Vagina (tissue), 2 donors: ENCODE data around the gene PLCB1. TPM values are rescaled to one million over a fixed set of nuclear protein-coding genes. Genes with fewer than 3 reads are reported as not detected.

ENCODE experiments used
- DNase-seq, 2 donors: peaks; one replicate each; pipeline ENCODE4 v3.0.0-alpha.2; 2017; ENCODE audit errors: extremely low spot score in 2 of 2
- H3K27ac ChIP-seq: fragments of 200-600 bp; sonication (generic); one replicate; pipeline ENCODE4 v1.5.1; 2019
- H3K27me3 ChIP-seq: fragments of 200-600 bp; sonication (generic); one replicate; pipeline ENCODE4 v1.5.1; 2019
- H3K36me3 ChIP-seq, 2 donors: fragments of 200-600 bp; sonication (generic); one replicate each; pipeline ENCODE4 v1.5.1; 2017 to 2019
- H3K4me1 ChIP-seq: fragments of 200-600 bp; sonication (generic); one replicate; pipeline ENCODE4 v1.5.1; 2019
- H3K4me3 ChIP-seq, 2 donors: fragments of 200-600 bp; sonication (generic); 1 replicate in 1 of 2; 2 replicates in 1 of 2; pipeline ENCODE4 v1.5.1; 2016 to 2019
- H3K9me3 ChIP-seq: fragments of 200-600 bp; sonication (generic); one replicate; pipeline ENCODE4 v1.5.1; 2019
- CTCF ChIP-seq, 3 experiments: fragments of 450-650 bp in 2 of 3; fragments of 200-600 bp in 1 of 3; sonication (generic) in 1 of 3; IDR thresholded peaks; one replicate each; pipeline ENCODE4 v1.5.1; 2017 to 2019; ENCODE audit warnings: antibody characterized with exemption in 3 of 3, mild to moderate bottlenecking in 2 of 3, moderate library complexity in 2 of 3
- POLR2A ChIP-seq, 2 donors: fragments of 450-650 bp; IDR thresholded peaks; one replicate each; pipeline ENCODE4 v1.6.1; 2017; ENCODE audit warnings: antibody characterized with exemption in 2 of 2, mild to moderate bottlenecking in 2 of 2, moderate library complexity in 2 of 2
- POLR2AphosphoS5 ChIP-seq, 2 donors: sonication (generic); formaldehyde crosslinking; IDR thresholded peaks; one replicate each; pipeline ENCODE4 v1.9.0; 2017; ENCODE audit warnings: antibody characterized with exemption in 2 of 2, mild to moderate bottlenecking in 2 of 2, low read depth in 1 of 2; ENCODE audit not compliant: insufficient read depth in 1 of 2
- intact Hi-C: fragments of 100-400 bp; cut with DNase I; formaldehyde crosslinking; loops from one replicate; pipeline ENCODE4 v1.15.1; 2023
- total RNA-seq: library from RNA; depleted of rRNA; stranded (reverse); fragments of >200 nt; gene quantifications from one replicate; pipeline ENCODE4 v1.2.3, GENCODE V29; 2016

Gene PLCB1
- total RNA-seq, 1 donor from 2014 or later: 32.4 TPM

GRCh38 chr20:8313073-8313472 is 181.0 kb downstream of the PLCB1 start:
- no peak for DNase-seq

GRCh38 chr20:8315639-8316573 is 183.8 kb downstream of the PLCB1 start:
- intact Hi-C loops: no loop called here
- TF ChIP-seq POLR2AphosphoS5 (IDR thresholded peaks at IDR 0.05; ENCODE audit: insufficient read depth in 1 of 2, low read depth in 1 of 2) (no peak), CTCF (IDR thresholded peaks at IDR 0.05) (no peak), POLR2A (IDR thresholded peaks at IDR 0.05) (no peak)
- H3K4me1 ChIP-seq: no peaks in the 10 kb centered on the region
- no peaks in the 10 kb centered on the region for H3K27me3 ChIP-seq
- no peak overlapping the region for H3K27ac ChIP-seq
- H3K9me3 ChIP-seq: no peaks in the 10 kb centered on the region
- H3K36me3 ChIP-seq: no peaks in the 10 kb centered on the region
- no peak overlapping the region for H3K4me3 ChIP-seq
- DNase-seq: no peak

More at GRCh38 chr20:8313073-8313472, 181.0 kb downstream of the PLCB1 start:
- Histone ChIP-seq H3K4me1 (no peaks in the 10 kb centered on the region), H3K9me3 (no peaks in the 10 kb centered on the region), H3K27me3 (no peaks in the 10 kb centered on the region), H3K36me3 (no peaks in the 10 kb centered on the region), H3K27ac (no peak overlapping the region), H3K4me3 (no peak overlapping the region)
- intact Hi-C loops: no loop called here
- no peak for TF ChIP-seq POLR2A (IDR thresholded peaks at IDR 0.05)

GRCh38 chr20:8317448-8317847 is 185.4 kb downstream of the PLCB1 start:
- no peak for DNase-seq
- Histone ChIP-seq H3K27ac (no peak overlapping the region), H3K9me3 (no peaks in the 10 kb centered on the region), H3K36me3 (no peaks in the 10 kb centered on the region), H3K4me3 (no peak overlapping the region), H3K27me3 (no peaks in the 10 kb centered on the region), H3K4me1 (no peaks in the 10 kb centered on the region)
- TF ChIP-seq POLR2AphosphoS5 (IDR thresholded peaks at IDR 0.05; ENCODE audit: insufficient read depth in 1 of 2, low read depth in 1 of 2) (no peak), CTCF (IDR thresholded peaks at IDR 0.05) (no peak)
- intact Hi-C loops: no loop called here

- intact Hi-C loops: no loop called here
- no peak overlapping the region for H3K4me3 ChIP-seq
- no peaks in the 10 kb centered on the region for H3K4me1 ChIP-seq
- no peaks in the 10 kb centered on the region for H3K9me3 ChIP-seq
- no peak for TF ChIP-seq POLR2A (IDR thresholded peaks at IDR 0.05)
- no peak for TF ChIP-seq POLR2AphosphoS5 (IDR thresholded peaks at IDR 0.05; ENCODE audit: insufficient read depth in 1 of 2, low read depth in 1 of 2)
- TF ChIP-seq CTCF (IDR thresholded peaks at IDR 0.05): no peak
- no peaks in the 10 kb centered on the region for H3K36me3 ChIP-seq
- H3K27ac ChIP-seq: no peak overlapping the region
- no peak for DNase-seq
- no peaks in the 10 kb centered on the region for H3K27me3 ChIP-seq
Observed at GRCh38 chr20:8318965-8319625, 187.0 kb downstream of the PLCB1 start.

GRCh38 chr20:8320306-8320705 is 188.2 kb downstream of the PLCB1 start:
- no peaks in the 10 kb centered on the region for H3K36me3 ChIP-seq
- no peak overlapping the region for H3K4me3 ChIP-seq
- H3K27ac ChIP-seq: no peak overlapping the region
- H3K9me3 ChIP-seq: no peaks in the 10 kb centered on the region
- H3K4me1 ChIP-seq: no peaks in the 10 kb centered on the region
- H3K27me3 ChIP-seq: no peaks in the 10 kb centered on the region
- intact Hi-C loops: no loop called here
- DNase-seq: no peak
- no peak for TF ChIP-seq POLR2A (IDR thresholded peaks at IDR 0.05)
- no peak for TF ChIP-seq POLR2AphosphoS5 (IDR thresholded peaks at IDR 0.05; ENCODE audit: insufficient read depth in 1 of 2, low read depth in 1 of 2)
- TF ChIP-seq CTCF (IDR thresholded peaks at IDR 0.05): no peak
